NT2/D1 (cell line): Measurements from ENCODE around the gene DDX10.

Experiments
- SUZ12 ChIP-seq: IDR thresholded peaks from 2 replicates; pipeline ENCODE4 v1.6.1; 2011; ENCODE audit not compliant: insufficient read length, insufficient read depth; ENCODE audit errors: extremely low read depth
- YY1 ChIP-seq: IDR thresholded peaks from 2 replicates; pipeline ENCODE4 v1.6.1; 2011; ENCODE audit not compliant: insufficient read length, insufficient read depth

GRCh38 chr11:108666373-108666772 is 1.5 kb downstream of the DDX10 start:
- no peak for TF ChIP-seq YY1
- no peak for TF ChIP-seq SUZ12
